Daoy (cell line): ENCODE results near the gene STK31. TPM values are rescaled to one million over a fixed set of nuclear protein-coding genes. Genes with fewer than 3 reads are reported as not detected.
A peak's percentile ranks its signal among the peaks of the same experiment; 100 is the strongest.
"Not testable (repeated sequence)": the region's sequence is repeated elsewhere in the genome, so short reads cannot be mapped to it uniquely, and the experiment has no call there.

Experiments used
- DNase-seq: peaks from one replicate; pipeline ENCODE4 v3.0.0-alpha.2; 2015; ENCODE audit warnings: low read depth
- total RNA-seq: library from RNA; depleted of rRNA; stranded (reverse); fragments of >200 nt; shearing (Covaris generic); gene quantifications from 2 replicates; pipeline ENCODE4 v1.2.3, GENCODE V29; 2014

STK31 gene
- total RNA-seq, 1 experiment from 2014 or later = 0.34 TPM

- DNase-seq = peak; percentile 59
Observed at GRCh38 chr7:23712368-23713284, 2.6 kb downstream of the STK31 start.

DNA sequence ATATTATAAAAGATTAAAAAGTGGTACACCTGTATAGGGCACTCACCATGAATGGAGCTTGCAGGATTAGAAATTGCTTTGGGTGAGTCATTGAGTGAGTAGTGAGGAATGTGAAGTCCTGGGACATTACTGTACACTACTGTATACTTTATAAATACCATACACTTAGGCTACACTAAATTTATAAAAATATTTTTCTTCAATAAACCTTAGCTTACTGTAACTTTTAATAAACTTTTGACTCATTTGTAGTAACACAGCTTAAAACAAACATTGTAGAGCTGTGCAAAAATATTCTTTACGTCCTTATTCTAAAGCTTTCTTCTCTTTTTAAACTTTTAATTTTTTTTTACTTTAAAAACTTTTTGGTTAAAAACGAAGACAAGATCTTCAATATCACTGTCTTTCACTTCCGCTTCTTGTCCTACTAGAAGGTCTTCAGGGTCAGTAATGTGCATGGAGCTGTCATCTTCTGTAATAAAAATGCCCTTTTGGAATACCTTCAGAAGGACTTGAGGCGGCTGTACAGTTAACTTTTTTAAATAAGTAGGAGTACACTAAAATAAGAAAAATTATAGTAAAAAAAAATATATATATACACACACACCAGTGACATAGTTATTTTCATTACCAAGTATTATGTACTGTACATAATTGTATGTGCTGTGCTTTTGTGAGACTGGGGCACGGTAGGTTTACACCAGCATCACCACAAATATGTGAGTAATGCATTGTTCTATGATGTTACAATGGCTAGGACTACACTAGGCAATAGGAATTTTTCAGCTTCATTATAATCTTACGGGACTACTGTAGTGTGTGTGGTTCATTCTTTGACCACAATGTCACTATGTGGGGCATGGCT lies 3.5 kb downstream of the STK31 start:
- DNase-seq = peak; percentile 93

DNA sequence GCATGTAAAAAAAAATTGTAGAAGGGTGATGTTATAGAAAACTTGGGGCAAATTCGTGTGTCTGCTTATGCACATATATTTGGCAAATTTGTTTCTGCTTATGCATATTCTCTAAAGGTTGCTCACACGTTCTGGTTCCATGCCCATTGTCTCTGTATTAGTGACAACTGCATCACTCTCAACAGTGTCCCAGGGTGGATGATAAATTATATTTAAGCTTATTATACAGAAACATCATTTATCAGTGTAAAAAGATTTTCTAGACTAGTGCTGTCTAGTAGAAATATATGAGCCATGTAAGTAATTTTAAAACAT lies 4.1 kb downstream of the STK31 start:
- no peak for DNase-seq

- DNase-seq = no peak
Observed at GRCh38 chr7:23714579-23714978, 4.6 kb downstream of the STK31 start.

DNA sequence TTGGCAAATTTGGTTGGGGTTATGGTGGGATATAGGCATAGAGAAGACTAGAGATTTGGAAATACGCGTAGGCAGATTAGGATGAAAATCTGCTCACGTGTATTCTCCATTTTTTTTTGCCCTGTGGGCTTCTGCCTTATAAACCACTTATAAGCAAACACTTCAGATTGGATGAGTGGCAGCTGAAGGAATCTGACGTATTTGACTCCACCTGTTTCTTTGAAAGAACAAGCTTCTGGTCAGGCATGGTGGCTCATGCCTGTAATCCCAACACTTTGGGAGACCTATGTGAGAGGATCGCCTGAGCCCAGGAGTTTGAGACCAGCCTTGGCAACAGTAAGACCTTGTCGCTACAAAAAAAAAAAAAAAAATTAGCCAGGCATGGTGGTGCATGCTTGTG lies 5.1 kb downstream of the STK31 start:
- no peak for DNase-seq

DNA sequence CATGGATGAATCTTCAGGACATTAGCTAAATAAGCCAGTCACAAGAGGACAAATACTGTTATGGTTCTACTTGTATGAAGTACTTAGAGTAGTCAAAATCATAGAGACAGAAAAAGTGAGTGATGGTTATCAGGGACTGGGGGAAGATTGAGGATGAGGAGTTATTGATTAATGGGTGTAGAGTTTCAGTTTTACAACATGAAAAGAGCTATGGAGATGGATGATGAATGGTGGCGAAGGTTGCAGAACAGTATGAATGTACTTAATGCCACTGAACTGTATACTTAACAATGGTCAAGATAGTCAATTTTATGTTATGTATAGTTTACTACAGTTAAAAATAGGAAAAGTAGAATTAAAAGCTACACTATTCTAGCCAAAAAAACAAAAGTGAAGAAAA lies 7.8 kb downstream of the STK31 start:
- no peak for DNase-seq

DNA sequence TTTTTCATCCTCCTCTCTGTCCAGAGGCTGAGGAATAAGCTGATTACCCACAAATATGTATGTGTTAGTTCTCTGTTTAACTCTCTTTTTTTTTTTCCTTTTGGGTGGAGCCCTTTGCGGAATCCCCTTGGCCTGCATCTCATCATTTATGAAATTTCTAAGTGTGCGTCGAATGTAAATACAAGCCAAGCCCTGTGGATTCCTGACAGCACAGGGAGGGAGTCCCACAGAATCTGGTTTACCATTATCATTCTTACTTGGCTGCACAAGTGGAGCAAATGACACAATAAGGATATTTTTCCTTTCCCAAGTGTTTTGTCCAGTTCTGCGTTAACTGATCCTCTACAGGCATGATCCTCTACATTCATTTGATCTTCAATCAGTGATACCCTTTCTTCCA lies 11.4 kb downstream of the STK31 start:
- no peak for DNase-seq

- not testable (repeated sequence) for DNase-seq
Observed at GRCh38 chr7:23722587-23723216, 12.7 kb downstream of the STK31 start.

GRCh38 chr7:23724113-23724512 lies 14.1 kb downstream of the STK31 start:
- not testable (repeated sequence) for DNase-seq

GRCh38 chr7:23742051-23742450 lies 32.0 kb downstream of the STK31 start:
- no peak for DNase-seq

GRCh38 chr7:23743226-23743625 lies 33.2 kb downstream of the STK31 start:
- no peak for DNase-seq

- no peak for DNase-seq
Observed at GRCh38 chr7:23746629-23747028, 36.6 kb downstream of the STK31 start.

DNA sequence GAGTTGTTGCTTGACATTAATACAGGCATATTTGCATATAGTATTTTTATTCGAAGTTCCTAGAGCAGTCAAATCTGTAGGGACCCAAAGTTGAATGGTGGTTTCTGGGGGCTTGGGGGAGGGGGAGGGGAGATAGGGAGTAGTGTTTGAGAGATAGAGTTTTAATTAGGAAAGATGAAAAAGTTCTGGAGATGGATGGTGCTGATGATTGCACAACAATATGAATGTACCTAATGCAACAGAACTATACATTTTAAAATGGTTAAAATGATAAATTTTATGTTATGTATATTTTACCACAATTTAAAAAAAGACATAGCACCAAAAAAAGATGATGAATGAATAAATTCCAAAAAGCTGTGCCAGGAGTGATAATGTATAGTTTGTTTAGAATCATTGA lies 41.8 kb downstream of the STK31 start:
- DNase-seq = no peak

DNA sequence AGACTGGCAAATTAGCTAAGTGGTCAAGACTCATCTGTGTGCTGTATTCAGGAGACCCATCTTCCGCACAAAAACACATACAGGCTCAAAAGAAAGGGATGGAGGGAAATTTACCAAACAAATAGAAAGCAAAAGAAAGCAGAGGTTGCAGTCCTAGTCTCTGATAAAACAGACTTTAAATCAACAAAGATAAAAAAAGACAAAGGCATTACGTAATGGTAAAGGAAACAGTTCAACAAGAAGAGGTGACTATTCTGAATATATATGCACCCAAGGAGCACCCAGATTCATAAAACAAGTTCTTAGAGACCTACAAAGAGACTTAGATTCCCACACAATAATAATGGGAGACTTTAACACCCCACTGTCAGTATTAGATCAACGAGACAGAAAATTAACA lies 48.8 kb downstream of the STK31 start:
- not testable (repeated sequence) for DNase-seq

DNA sequence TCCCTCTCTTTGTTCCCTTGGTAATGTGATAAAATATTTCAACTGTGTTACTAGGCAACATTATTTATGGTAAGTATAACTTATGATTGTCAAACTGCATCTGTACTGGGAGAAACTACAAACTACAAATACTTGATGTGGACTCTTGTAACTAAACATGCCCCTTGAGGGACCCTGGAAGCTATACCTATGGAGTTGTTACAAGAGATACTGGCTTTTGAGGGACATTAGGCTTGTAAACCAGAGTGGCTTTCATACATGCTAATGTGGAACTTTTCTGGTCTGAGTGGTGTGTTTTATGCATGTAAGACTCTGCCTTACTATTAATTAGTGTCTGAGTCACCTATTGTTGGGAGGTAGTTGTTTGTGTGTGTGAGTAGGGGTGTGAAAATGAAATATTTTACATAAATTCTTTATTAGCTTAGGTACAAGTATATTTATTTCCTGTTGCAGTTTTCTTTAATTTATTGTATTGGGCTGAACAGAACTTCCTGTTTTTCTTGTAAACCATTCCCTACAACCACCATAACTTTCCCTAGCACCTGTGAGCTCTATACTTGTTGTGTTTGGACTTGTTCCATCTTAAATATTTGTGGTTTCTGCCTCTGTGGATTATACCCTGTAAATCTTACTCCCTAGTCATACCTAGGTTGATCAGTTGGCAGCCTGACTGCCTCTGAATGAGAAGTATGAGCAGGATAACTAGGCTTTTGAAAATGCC lies 49.8 kb downstream of the STK31 start:
- peak; percentile 85 for DNase-seq

GRCh38 chr7:23765943-23766342 lies 55.9 kb downstream of the STK31 start:
- no peak for DNase-seq

GRCh38 chr7:23767514-23767913 lies 57.5 kb downstream of the STK31 start:
- DNase-seq = no peak

GRCh38 chr7:23768022-23768421 lies 58.0 kb downstream of the STK31 start:
- DNase-seq = no peak

DNA sequence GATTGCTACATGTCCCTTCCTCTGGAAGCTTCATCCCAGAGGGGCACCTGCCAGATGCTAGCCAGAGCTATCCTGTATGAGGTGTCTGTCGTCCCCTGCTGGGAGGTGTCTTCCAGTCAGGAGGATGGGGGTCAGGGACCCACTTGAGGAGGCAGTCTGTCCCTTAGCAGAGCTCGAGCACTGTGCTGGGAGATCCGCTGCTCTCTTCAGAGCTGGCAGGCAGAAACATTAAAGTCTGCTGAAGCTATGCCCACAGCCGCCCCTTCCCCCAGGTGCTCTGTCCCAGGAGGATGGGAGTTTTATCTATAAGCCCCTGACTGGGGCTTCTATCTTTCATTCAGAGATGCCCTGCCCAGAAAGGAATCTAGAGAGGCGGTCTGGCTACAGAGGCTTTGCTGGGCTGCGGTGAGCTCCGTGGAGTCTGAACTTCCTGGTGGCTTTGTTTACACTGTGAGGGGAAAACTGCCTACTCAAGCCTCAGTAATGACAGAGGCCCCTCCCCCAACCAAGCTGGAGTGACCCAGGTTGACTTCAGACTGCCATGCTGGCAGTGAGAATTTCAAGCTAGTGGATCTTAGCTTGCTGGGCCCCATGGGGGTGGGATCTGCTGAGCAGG lies 69.3 kb downstream of the STK31 start:
- DNase-seq = peak; percentile 28

DNA sequence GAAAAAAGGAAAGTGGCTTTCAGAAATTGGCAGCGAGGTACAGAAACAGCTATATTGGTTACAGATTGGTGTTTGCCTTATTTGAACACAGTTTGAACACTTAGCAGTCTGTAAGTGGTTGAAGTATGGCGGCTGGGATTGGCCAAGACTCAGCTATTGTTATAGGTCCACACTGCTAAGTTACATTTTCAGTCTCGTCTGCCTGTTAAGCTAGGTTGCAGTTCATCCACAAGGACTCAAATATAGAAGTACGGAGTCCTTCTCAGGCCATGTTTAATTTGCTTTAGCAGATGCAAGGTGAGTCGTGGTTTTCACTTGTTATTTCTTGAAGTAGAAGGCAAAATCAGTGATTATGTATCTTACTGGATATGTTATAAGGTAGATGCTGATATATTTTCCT lies 73.1 kb downstream of the STK31 start:
- no peak for DNase-seq

DNA sequence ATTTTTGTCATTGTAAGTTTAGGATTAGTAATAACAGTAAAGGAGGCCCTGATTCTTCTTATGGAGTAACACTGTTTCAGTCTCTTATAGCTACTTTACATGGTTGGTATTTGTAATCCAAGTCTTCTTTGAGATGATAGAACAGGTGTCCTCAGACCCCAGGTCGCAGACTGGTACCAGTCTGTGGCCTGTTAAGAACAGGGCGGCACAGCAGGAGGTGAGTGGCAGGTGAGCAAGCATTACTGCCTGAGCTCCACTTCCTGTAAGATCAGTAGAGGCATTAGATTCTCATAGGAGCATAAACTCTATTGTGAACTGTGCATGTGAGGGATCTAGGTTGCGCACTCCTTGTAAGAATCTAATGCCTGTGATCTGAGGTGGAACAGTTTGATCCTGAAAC lies 77.3 kb downstream of the STK31 start:
- no peak for DNase-seq
